PC-3 (cell line): ENCODE results near the gene GCLC. TPM values are rescaled to one million over a fixed set of nuclear protein-coding genes. Genes with fewer than 3 reads are reported as not detected.

Experiments
- ATAC-seq: fragments of 200-7000 bp; cut with Tn5 transposase; 2 replicates; pipeline ENCODE4 v1.9.1; 2020; ENCODE audit warnings: mild to moderate bottlenecking, moderate library complexity
- BruUV-seq: library from RNA; stranded (reverse); fragments of 400-500 nt; replicated peaks from 2 replicates; lab custom pipeline; 2021; lab: Mats Ljungman, UMichigan
- CTCF ChIA-PET: fragments of 300-600 bp; sonication (Branson Sonifier 250); formaldehyde crosslinking; loops from one replicate; lab custom pipeline; 2022; ENCODE audit warnings: antibody characterized with exemption; lab: Charles Lee
- POLR2A ChIA-PET: fragments of 300-600 bp; sonication (Branson Sonifier 250); formaldehyde crosslinking; loops from one replicate; lab custom pipeline; 2022; ENCODE audit warnings: antibody characterized with exemption; ENCODE audit not compliant: unreplicated experiment; lab: Charles Lee
- DNase-seq: peaks from one replicate; pipeline ENCODE4 v3.0.0-alpha.2; 2015
- H2AFZ ChIP-seq: fragments of 300-600 bp; sonication (generic); 2 replicates; pipeline ENCODE4 v1.6.0; 2016; ENCODE audit warnings: antibody characterized with exemption, low read length
- H3F3A ChIP-seq: fragments of 300-600 bp; sonication (generic); one replicate; pipeline ENCODE4 v1.6.0; 2017; ENCODE audit warnings: antibody characterized with exemption, low read length, control low read depth, mild to moderate bottlenecking; ENCODE audit not compliant: unreplicated experiment
- H3K27ac ChIP-seq: fragments of 300-600 bp; sonication (generic); 2 replicates; pipeline ENCODE4 v1.5.1; 2016; ENCODE audit warnings: mild to moderate bottlenecking, low read length
- H3K27me3 ChIP-seq: fragments of 300-600 bp; sonication (generic); 2 replicates; pipeline ENCODE4 v1.6.1; 2016; ENCODE audit warnings: low read length, mixed read lengths
- H3K36me3 ChIP-seq: fragments of 300-600 bp; sonication (generic); 2 replicates; pipeline ENCODE4 v1.6.1; 2016; ENCODE audit warnings: low read depth, mixed run types, low read length, mixed read lengths
- H3K4me1 ChIP-seq: fragments of 300-600 bp; sonication (generic); 2 replicates; pipeline ENCODE4 v1.5.1; 2016; ENCODE audit warnings: low read length; ENCODE audit not compliant: insufficient read depth
- H3K4me2 ChIP-seq: fragments of 300-600 bp; sonication (generic); 2 replicates; pipeline ENCODE4 v1.6.0; 2016; ENCODE audit warnings: low read length
- H3K4me3 ChIP-seq: fragments of 300-600 bp; sonication (generic); 2 replicates; pipeline ENCODE4 v1.5.1; 2016; ENCODE audit warnings: mild to moderate bottlenecking, low read length, mixed read lengths
- H3K79me2 ChIP-seq: fragments of 300-600 bp; sonication (generic); 2 replicates; pipeline ENCODE4 v1.6.1; 2017; ENCODE audit warnings: low read length, mixed read lengths
- H3K9ac ChIP-seq: fragments of 300-600 bp; sonication (generic); 2 replicates; pipeline ENCODE4 v1.6.0; 2016; ENCODE audit warnings: mild to moderate bottlenecking, low read length
- H3K9me2 ChIP-seq: fragments of 300-600 bp; sonication (generic); replicated peaks from 2 replicates; pipeline ENCODE4 v1.6.1; 2016; ENCODE audit warnings: mixed run types, low read length, mixed read lengths
- H3K9me3 ChIP-seq: fragments of 300-600 bp; sonication (generic); 2 replicates; pipeline ENCODE4 v1.6.1; 2016; ENCODE audit warnings: low read length, mixed read lengths
- H4K20me1 ChIP-seq: fragments of 300-600 bp; sonication (generic); 2 replicates; pipeline ENCODE4 v1.6.1; 2016; ENCODE audit warnings: low read length, mixed read lengths
- CTCF ChIP-seq: fragments of 300-600 bp; sonication (generic); conservative IDR thresholded peaks from 2 replicates; pipeline ENCODE4 v1.5.1; 2017; ENCODE audit warnings: antibody characterized with exemption, low read depth, mild to moderate bottlenecking, low read length
- EZH2 ChIP-seq: fragments of 300-600 bp; sonication (generic); IDR thresholded peaks from one replicate; pipeline ENCODE4 v1.6.1; 2017; ENCODE audit warnings: antibody characterized with exemption, mild to moderate bottlenecking, low read length; ENCODE audit not compliant: unreplicated experiment
- EZH2phosphoT487 ChIP-seq: fragments of 300-600 bp; sonication (generic); IDR thresholded peaks from 2 replicates; pipeline ENCODE4 v1.6.1; 2018; ENCODE audit warnings: mild to moderate bottlenecking, antibody characterized with exemption, low read length, borderline replicate concordance
- intact Hi-C: fragments of 100-400 bp; cut with micrococcal nuclease; formaldehyde crosslinking; loops from 2 replicates; pipeline ENCODE4 v1.9.0; 2023
- total RNA-seq: library from RNA; depleted of rRNA; stranded (reverse); fragments of >200 nt; gene quantifications from 2 replicates; pipeline ENCODE4 v1.2.3, GENCODE V29; 2014

The GCLC gene
- total RNA-seq, 1 experiment from 2014 or later = 50.1 TPM

DNA sequence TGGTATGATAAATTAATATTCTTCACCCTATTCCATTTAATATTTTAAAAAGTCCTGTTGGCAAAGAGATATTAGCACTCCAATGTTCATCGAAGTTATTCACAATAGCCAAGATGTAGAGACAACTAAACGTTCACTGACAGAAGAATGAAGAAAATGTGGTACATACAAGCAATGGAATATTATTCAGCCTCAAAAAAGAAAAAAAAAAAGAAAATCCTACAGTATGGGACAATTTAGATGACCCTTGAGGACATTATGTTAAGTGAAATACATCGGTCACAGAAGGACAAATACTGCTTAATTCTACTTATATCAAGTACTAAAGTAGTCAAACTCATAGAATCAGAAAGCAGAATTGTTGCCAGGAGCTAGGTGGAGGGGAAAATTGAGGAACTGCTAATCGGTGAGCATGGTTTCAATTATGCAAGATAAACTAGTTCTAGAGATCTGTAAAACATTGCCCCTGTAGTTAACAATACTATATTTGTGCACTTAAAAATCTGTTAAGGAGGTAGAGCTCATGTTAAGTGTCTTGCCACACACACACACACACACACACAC lies 4.7 kb downstream of the GCLC start:
- Histone ChIP-seq H3K4me1 (peaks cover 17% of the 10 kb centered on the region), H3K9me3 (no peaks in the 10 kb centered on the region), H3K9me2 (no peaks in the 10 kb centered on the region), H3K4me3 (no peak overlapping the region), H3K4me2 (no peak overlapping the region), H3K27me3 (no peaks in the 10 kb centered on the region), H3K36me3 (peaks cover 8% of the 10 kb centered on the region), H3F3A (no peaks in the 10 kb centered on the region), H4K20me1 (peaks cover 48% of the 10 kb centered on the region), H2AFZ (no peak overlapping the region), H3K79me2 (peaks cover 93% of the 10 kb centered on the region), H3K9ac (no peak overlapping the region), H3K27ac (no peak overlapping the region)
- TF ChIP-seq EZH2phosphoT487 (no peak), CTCF (no peak), EZH2 (no peak)
- intact Hi-C loops = loop anchor here (10.0 kb wide), 1 partner anchor 255 kb away; the partner anchor contains the start of gene LRRC1
- no peak for ATAC-seq
- ChIA-PET CTCF (no interaction called here), POLR2A (no interaction called here)
- no peak for DNase-seq
- no TSS peak for BruUV-seq

GRCh38 chr6:53539561-53539960 lies 5.3 kb downstream of the GCLC start:
- no peak for TF ChIP-seq EZH2
- no peak for TF ChIP-seq CTCF
- TF ChIP-seq EZH2phosphoT487 = no peak
- BruUV-seq = no TSS peak
- H3K9me2 ChIP-seq = no peaks in the 10 kb centered on the region
- ATAC-seq (no peak), DNase-seq (no peak)
- H3K4me3 ChIP-seq = no peak overlapping the region
- no peak overlapping the region for H3K27ac ChIP-seq
- peaks cover 48% of the 10 kb centered on the region for H4K20me1 ChIP-seq
- CTCF ChIA-PET = no interaction called here
- peaks cover 15% of the 10 kb centered on the region for H3K4me1 ChIP-seq
- no peak overlapping the region for H3K9ac ChIP-seq
- H3K36me3 ChIP-seq = peaks cover 8% of the 10 kb centered on the region
- no peaks in the 10 kb centered on the region for H3K27me3 ChIP-seq
- H3F3A ChIP-seq = no peaks in the 10 kb centered on the region
- POLR2A ChIA-PET = no interaction called here
- intact Hi-C loops = no loop called here
- H2AFZ ChIP-seq = no peak overlapping the region
- H3K79me2 ChIP-seq = peaks cover 99% of the 10 kb centered on the region
- H3K9me3 ChIP-seq = no peaks in the 10 kb centered on the region
- no peak overlapping the region for H3K4me2 ChIP-seq

GRCh38 chr6:53536561-53536960 lies 8.3 kb downstream of the GCLC start:
- no peaks in the 10 kb centered on the region for H3K9me2 ChIP-seq
- no peaks in the 10 kb centered on the region for H3K4me1 ChIP-seq
- H3F3A ChIP-seq = no peaks in the 10 kb centered on the region
- BruUV-seq = no TSS peak
- H2AFZ ChIP-seq = no peak overlapping the region
- H3K4me3 ChIP-seq = no peak overlapping the region
- DNase-seq (no peak), ATAC-seq (no peak)
- H3K4me2 ChIP-seq = no peak overlapping the region
- peaks cover 8% of the 10 kb centered on the region for H3K36me3 ChIP-seq
- intact Hi-C loops = no loop called here
- H3K27ac ChIP-seq = no peak overlapping the region
- no peak overlapping the region for H3K9ac ChIP-seq
- ChIA-PET POLR2A (no interaction called here), CTCF (no interaction called here)
- TF ChIP-seq EZH2 = no peak
- no peak for TF ChIP-seq EZH2phosphoT487
- no peak for TF ChIP-seq CTCF
- H3K27me3 ChIP-seq = no peaks in the 10 kb centered on the region
- no peaks in the 10 kb centered on the region for H3K9me3 ChIP-seq
- peaks cover 27% of the 10 kb centered on the region; the same call in 1 of the 2 replicates for H4K20me1 ChIP-seq
- peaks cover 100% of the 10 kb centered on the region for H3K79me2 ChIP-seq
